ENCODE results near the gene ULBP1. TPM values are rescaled to one million over a fixed set of nuclear protein-coding genes. Genes with fewer than 3 reads are reported as not detected.
"Not testable (repeated sequence)": the region's sequence is repeated elsewhere in the genome, so short reads cannot be mapped to it uniquely, and the experiment has no call there.

Gene ULBP1
- total RNA-seq, 8 experiments from 2014 or later, result 1.7 to 12.2 (median 4.4) TPM

DNA sequence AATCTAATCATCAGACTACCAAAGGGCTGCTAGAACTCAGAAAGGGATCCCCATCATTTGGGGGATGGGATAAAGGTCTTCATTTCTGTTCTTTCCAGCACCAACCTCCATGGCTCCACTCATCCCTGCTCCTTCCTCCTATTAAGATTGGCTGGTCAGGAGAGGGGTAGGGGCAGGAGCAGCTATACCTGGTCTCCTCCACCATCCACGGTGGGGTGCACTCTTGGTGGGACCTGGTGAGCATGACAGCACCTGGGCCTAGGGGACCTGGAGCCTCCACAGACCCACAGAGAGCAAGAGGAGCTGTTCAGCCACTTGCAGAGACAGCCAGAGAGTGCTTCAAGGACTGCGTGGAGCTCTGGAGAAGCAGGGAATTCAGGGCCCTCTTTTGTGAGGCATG is 28.1 kb upstream of the ULBP1 start:
- peaks cover 4 to 10% of the 10 kb centered on the region in 2 donors for H3K4me1 ChIP-seq (replicated peaks in 1 of 2)
- H3K4me3 ChIP-seq, result no peak overlapping the region
- 0 to 33% (median 20%) methylated on average over 1 of the region's 2 CpGs; no CpG with 5 or more reads in 7 of the 10 experiments for WGBS, 10 experiments
- ATAC-seq (replicated peaks in 6 of 8), result peak in 1 of 8 experiments; percentile 8
- no peak overlapping the region for H3K27ac ChIP-seq
- in situ Hi-C loops (cut with MboI; ENCODE audit: low pct_unique_long_range_greater_than_20kb in 2 of 9, low sequenced_read_pairs in 9 of 9, unreplicated experiment in 9 of 9), result loop anchor here in 1 of 9 experiments (10.0 to 25.0 kb wide), 2 partner anchors 79 to 877 kb away; no protein-coding TSS in a partner anchor

DNA sequence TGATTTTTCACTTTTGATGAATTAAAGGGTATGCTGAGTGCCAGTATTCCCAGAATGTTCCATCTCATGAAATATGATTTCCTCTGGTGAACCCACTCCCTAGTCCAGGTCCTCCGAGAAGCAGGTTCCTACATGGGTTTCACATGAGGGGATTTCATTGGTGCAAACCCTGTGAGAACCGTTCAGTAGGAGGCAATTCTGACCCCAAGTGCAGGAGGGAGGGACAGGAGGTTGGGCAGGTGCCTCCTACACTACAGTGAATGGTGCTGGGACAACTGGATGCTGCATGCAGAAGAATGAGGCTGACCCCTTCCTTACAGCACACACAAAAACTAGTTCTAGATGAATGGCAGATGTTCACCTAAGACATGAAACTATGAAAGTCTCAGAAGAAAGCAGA is 27.0 kb upstream of the ULBP1 start:
- WGBS, 10 experiments, result 0 to 100% (median 18%) methylated on average over 1 to 2 of the region's 2 CpGs; no CpG with 5 or more reads in 4 of the 10 experiments
- no peak overlapping the region for H3K4me3 ChIP-seq
- no peak overlapping the region for H3K27ac ChIP-seq
- no peak for ATAC-seq (replicated peaks in 6 of 8)
- in situ Hi-C loops (cut with MboI; ENCODE audit: low pct_unique_long_range_greater_than_20kb in 2 of 9, low sequenced_read_pairs in 9 of 9, unreplicated experiment in 9 of 9), result loop anchor here in 1 of 9 experiments (10.0 to 25.0 kb wide), 2 partner anchors 78 to 876 kb away; no protein-coding TSS in a partner anchor
- peaks cover 4 to 10% of the 10 kb centered on the region in 2 donors for H3K4me1 ChIP-seq (replicated peaks in 1 of 2)

DNA sequence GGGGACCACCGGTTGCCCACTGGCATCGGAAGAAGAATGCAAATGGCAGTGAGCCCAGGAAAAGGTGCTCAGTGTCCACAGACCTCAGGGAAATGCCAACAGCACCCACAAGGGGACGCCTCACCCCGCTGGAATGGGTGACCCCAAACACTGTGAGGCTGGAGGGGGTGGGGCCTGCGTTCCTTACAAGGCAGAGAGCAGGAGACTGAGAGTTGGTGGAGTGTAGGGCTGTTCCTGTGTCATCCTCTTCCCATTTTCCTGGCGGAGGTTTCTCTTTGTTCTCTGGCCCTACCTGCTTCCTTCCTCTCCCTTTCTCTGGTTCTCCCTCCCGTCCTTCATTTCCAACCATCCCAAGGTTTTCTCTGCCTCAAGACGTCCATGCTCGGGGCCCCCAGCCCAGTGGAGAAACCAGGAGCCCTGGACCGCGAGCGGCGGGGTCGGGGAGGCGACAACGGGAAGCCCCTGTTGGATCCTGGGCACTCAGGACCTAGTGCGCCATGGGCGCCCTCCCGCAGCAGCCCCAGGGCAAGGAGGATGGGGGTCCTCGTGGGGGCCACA is 25.7 kb upstream of the ULBP1 start:
- H3K4me3 ChIP-seq, result peak overlapping the region in 1 of 5 donors; percentile 31
- WGBS, 10 experiments, result 0% methylated on average over 1 of the region's 20 CpGs; no CpG with 5 or more reads in 9 of the 10 experiments
- peak in 7 of 8 experiments; percentile 5 to 35 (median 21) for ATAC-seq (replicated peaks in 6 of 8)
- not testable (repeated sequence) for H3K27ac ChIP-seq
- H3K4me1 ChIP-seq (replicated peaks in 1 of 2), result peaks cover 4 to 14% of the 10 kb centered on the region in 2 donors
- in situ Hi-C loops (cut with MboI; ENCODE audit: low pct_unique_long_range_greater_than_20kb in 2 of 9, low sequenced_read_pairs in 9 of 9, unreplicated experiment in 9 of 9), result loop anchor here in 1 of 9 experiments (10.0 to 25.0 kb wide), 2 partner anchors 77 to 874 kb away; no protein-coding TSS in a partner anchor

DNA sequence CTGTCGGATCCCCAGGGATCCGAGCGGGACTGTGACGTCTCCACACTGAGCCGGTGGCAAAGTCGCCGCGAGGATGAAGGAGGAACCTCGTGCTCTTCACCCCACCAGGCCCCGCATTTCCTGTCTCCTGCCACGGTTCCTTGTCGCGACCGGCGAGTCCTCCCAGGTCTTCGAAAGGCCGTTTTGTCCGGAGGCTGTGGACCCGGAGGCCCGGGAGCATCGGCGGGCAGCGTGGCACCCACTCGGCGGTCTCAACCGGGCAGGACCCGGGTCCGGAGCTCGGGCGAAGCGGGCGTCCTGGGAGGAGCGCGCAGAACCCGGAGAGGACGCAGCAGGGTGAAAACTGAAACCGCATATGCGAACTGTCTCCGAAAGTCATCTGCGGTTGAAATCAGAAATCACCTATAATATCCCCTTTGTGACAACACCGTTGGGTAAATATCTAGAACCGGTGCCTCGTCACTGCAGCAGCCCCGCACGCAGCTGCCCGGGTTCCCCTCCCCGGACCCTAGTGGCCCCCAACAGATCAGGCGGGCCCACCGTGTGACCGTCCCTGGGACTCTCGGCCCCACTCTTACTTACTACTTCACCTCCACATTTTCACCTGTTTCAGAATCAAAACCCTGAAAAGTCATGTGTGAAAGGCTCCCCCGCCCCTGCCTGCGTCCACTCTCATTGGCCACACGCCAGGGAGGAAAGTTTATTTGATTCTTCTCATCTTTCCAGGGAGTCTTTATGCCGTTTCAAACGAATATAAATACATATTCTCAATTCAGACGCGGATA is 25.0 kb upstream of the ULBP1 start:
- Histone ChIP-seq H3K4me1 (replicated peaks in 1 of 2) (peaks cover 4 to 14% of the 10 kb centered on the region in 2 donors), H3K4me3 (peak overlapping the region in 3 of 5 donors; percentile 10 to 31 (median 12)), H3K27ac (no peak overlapping the region)
- in situ Hi-C loops (cut with MboI; ENCODE audit: low pct_unique_long_range_greater_than_20kb in 2 of 9, low sequenced_read_pairs in 9 of 9, unreplicated experiment in 9 of 9), result loop anchor here in 1 of 9 experiments (10.0 to 25.0 kb wide), 2 partner anchors 76 to 874 kb away; no protein-coding TSS in a partner anchor
- WGBS, 10 experiments, result 0 to 17% (median 4%) methylated on average over 2 to 14 of the region's 58 CpGs; no CpG with 5 or more reads in 1 of the 10 experiments
- ATAC-seq (replicated peaks in 6 of 8), result peak in 2 of 8 experiments; percentile 0 to 2

DNA sequence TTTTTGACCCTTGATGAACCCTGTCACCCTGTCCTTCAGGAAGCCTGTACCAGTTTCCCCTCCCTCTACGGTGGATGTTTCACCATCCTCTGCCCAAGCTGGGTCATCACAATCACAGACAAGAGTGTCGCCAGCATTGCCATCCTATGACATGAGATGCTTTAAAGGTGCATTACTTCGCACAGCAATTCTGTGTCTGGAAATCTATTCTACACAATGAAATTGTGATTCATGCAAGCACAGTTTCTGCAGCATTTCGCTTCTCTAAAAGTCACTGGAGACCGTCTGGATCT is 24.4 kb upstream of the ULBP1 start:
- H3K4me1 ChIP-seq (replicated peaks in 1 of 2), result peaks cover 4 to 14% of the 10 kb centered on the region in 2 donors
- H3K4me3 ChIP-seq, result no peak overlapping the region
- H3K27ac ChIP-seq, result no peak overlapping the region
- ATAC-seq (replicated peaks in 6 of 8), result no peak
- in situ Hi-C loops (cut with MboI; ENCODE audit: low pct_unique_long_range_greater_than_20kb in 2 of 9, low sequenced_read_pairs in 9 of 9, unreplicated experiment in 9 of 9), result loop anchor here in 1 of 9 experiments (10.0 to 25.0 kb wide), 2 partner anchors 75 to 873 kb away; no protein-coding TSS in a partner anchor
- 8 to 79% (median 39%) methylated on average over 1 to 4 of the region's 5 CpGs for WGBS, 10 experiments

DNA sequence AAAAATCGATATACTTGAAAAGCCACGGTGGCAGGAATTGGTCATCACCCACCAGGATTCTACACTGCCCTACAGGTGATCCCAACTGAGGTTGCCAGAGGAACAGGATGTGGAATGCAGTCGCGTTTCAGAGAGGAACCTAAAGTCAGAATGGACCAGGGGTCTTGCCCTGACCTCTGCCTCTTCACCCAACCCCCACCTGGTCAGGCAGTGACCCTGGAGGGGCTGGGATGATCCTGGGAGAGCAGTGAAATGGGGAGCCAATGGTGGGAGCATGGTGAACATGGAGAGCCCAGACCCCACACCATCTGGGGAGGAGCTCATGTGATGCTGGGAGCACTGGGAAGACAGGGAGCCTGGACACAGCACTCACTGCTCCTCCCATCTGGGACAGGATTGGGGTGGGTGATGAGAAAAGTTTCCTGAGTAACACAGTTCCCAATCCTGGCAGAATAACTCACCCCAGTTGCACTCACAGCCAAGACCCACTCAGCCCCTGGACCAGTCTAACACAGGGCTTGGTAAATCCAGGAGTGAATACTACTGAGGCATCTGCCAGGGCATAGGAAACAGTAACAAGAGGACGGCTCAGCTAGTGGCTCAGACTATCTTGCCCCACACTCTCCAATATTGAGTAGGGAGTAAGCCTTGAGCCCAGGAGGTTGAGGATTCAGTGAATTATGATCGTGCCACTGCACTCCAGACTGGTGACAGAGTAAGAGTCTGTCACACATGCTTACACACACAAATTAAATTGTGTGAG is 23.7 kb upstream of the ULBP1 start:
- Histone ChIP-seq H3K4me1 (replicated peaks in 1 of 2) (peaks cover 4 to 14% of the 10 kb centered on the region in 2 donors), H3K27ac (no peak overlapping the region), H3K4me3 (no peak overlapping the region)
- in situ Hi-C loops (cut with MboI; ENCODE audit: low pct_unique_long_range_greater_than_20kb in 2 of 9, low sequenced_read_pairs in 9 of 9, unreplicated experiment in 9 of 9), result loop anchor here in 1 of 9 experiments (10.0 to 25.0 kb wide), 2 partner anchors 75 to 872 kb away; no protein-coding TSS in a partner anchor
- 0 to 51% (median 18%) methylated on average over 1 to 5 of the region's 6 CpGs; no CpG with 5 or more reads in 3 of the 10 experiments for WGBS, 10 experiments
- no peak for ATAC-seq (replicated peaks in 6 of 8)

DNA sequence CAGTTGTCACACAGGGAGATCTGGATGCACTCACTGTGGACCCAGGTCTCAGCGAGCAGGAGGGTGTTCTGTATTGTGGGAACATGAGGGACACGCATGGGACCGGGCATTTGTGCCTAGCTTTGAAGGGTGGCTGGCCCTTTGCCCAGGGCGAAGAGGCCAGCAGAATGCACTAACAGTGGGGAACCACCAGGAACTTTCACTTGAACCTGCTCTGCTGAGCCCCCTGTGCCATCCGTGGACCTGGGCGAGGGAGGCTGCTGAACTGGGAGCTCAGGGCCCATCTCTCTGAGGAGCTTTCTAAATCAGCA is 23.1 kb upstream of the ULBP1 start:
- Histone ChIP-seq H3K27ac (no peak overlapping the region), H3K4me3 (no peak overlapping the region), H3K4me1 (replicated peaks in 1 of 2) (peaks cover 4 to 14% of the 10 kb centered on the region in 2 donors)
- no peak for ATAC-seq (replicated peaks in 6 of 8)
- in situ Hi-C loops (cut with MboI; ENCODE audit: low pct_unique_long_range_greater_than_20kb in 2 of 9, low sequenced_read_pairs in 9 of 9, unreplicated experiment in 9 of 9), result loop anchor here in 1 of 9 experiments (25.0 kb wide), 1 partner anchor 872 kb away; no protein-coding TSS in a partner anchor
- WGBS, 10 experiments, result 0 to 60% (median 21%) methylated on average over 1 to 3 of the region's 6 CpGs; no CpG with 5 or more reads in 5 of the 10 experiments

DNA sequence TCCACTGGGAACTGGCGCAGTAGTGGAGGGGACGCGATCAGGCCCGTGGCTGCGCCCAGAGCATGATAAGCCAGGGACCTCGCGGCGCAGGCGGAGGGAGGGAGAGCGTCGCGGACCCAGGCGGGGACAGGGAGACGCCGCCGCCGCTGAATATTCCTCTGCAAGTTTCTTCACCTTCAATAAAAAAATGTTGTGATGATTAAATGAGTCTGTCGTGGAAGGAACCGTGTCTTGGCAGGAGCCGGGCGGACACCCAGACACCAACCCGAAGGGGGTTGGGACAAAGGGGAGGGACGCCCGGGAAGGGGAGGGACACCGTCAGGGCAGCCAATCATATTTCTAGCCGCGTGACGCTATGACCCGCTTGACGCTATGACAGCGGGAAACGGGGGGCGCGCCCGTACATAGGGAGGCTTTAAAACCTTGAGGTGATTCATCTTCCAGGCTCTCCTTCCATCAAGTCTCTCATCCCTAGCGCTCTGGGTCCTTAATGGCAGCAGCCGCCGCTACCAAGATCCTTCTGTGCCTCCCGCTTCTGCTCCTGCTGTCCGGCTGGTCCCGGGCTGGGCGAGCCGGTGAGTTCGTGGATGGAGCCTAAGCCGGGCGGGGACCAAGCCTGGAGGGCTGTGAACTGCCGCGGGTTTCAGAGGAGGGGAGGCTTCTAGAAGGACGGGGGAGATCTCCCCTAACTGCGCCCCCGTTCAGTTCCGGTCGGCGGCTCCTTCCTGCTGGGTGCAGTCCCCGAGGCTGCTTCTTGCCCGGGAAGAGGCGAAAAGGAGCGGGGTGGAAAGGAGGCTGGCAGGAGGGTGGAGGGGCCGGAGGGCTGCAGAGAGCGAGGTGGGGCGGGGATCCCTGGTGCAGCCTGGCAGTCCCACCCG is 21.9 kb upstream of the ULBP1 start, which contains the start of gene ULBP2:
ULBP2 (plus strand) TSS at position 432 of the 878 bp plus-strand sequence; CDS start at position 491, 59 bp downstream.
- ATAC-seq (replicated peaks in 6 of 8), result peak; percentile 83 to 97 (median 94)
- Histone ChIP-seq H3K4me1 (replicated peaks in 1 of 2) (peaks cover 4 to 14% of the 10 kb centered on the region in 2 donors), H3K4me3 (peak within 1 kb of the TSS; percentile 38 to 74 (median 44)), H3K27ac (no peak within 1 kb of the TSS)
- in situ Hi-C loops (cut with MboI; ENCODE audit: low pct_unique_long_range_greater_than_20kb in 2 of 9, low sequenced_read_pairs in 9 of 9, unreplicated experiment in 9 of 9), result loop anchor here in 1 of 9 experiments (25.0 kb wide), 1 partner anchor 870 kb away; no protein-coding TSS in a partner anchor
- 0% methylated on average over 1 to 10 of the region's 62 CpGs; no CpG with 5 or more reads in 8 of the 10 experiments for WGBS, 10 experiments

DNA sequence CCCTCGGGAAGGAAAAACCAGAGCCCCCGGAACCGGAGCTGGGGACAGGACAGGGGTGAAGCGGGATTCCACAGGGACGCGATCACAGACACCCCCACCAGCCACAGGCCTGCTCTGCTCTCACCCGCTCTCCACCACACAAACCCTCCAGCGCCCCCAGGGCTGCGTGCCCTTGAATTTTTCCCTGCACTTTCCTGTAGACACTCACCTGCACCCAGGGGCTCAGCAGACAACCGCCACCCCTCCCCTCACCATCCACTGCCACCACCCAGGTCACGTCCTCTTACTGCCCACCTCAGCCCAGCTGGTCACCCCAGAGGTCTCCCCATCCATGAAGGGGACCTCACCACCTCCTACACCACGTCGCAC is 21.3 kb upstream of the ULBP1 start:
- ATAC-seq (replicated peaks in 6 of 8), result peak in 3 of 8 experiments; percentile 4 to 24 (median 13)
- Histone ChIP-seq H3K4me3 (peak overlapping the region; percentile 38 to 74 (median 44)), H3K27ac (no peak overlapping the region), H3K4me1 (replicated peaks in 1 of 2) (peaks cover 4 to 14% of the 10 kb centered on the region in 2 donors)
- in situ Hi-C loops (cut with MboI; ENCODE audit: low pct_unique_long_range_greater_than_20kb in 2 of 9, low sequenced_read_pairs in 9 of 9, unreplicated experiment in 9 of 9), result loop anchor here in 1 of 9 experiments (25.0 kb wide), 1 partner anchor 870 kb away; no protein-coding TSS in a partner anchor
- 0% methylated on average over 1 of the region's 13 CpGs; no CpG with 5 or more reads in 7 of the 10 experiments for WGBS, 10 experiments

DNA sequence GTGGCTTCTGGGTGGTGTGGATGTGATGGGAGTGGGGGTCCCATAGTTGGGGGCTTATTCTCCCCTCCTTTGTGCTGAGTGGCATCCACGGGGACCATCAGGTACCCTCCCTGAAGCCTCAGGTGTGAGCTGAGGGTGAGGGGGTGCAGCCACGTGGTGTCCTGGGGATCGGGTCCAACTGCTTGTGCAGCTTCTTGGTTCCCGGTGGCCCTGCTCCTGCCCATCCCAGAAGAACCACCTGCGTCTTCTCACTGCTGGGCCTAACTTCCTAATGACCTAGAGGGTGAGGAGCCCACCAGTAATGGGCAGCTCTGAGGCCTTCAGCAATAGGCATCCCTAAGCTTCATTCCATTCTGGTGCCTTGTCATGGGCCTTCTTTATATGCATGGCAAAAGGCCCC is 20.4 kb upstream of the ULBP1 start:
- H3K4me1 ChIP-seq (replicated peaks in 1 of 2), result peaks cover 4 to 13% of the 10 kb centered on the region in 2 donors
- H3K4me3 ChIP-seq; H3K27ac ChIP-seq; ATAC-seq (replicated peaks in 6 of 8): not testable (repeated sequence)
- in situ Hi-C loops (cut with MboI; ENCODE audit: low pct_unique_long_range_greater_than_20kb in 2 of 9, low sequenced_read_pairs in 9 of 9, unreplicated experiment in 9 of 9), result loop anchor here in 1 of 9 experiments (25.0 kb wide), 1 partner anchor 869 kb away; no protein-coding TSS in a partner anchor
- no CpG with 5 or more reads among the region's 5 CpGs for WGBS, 10 experiments

DNA sequence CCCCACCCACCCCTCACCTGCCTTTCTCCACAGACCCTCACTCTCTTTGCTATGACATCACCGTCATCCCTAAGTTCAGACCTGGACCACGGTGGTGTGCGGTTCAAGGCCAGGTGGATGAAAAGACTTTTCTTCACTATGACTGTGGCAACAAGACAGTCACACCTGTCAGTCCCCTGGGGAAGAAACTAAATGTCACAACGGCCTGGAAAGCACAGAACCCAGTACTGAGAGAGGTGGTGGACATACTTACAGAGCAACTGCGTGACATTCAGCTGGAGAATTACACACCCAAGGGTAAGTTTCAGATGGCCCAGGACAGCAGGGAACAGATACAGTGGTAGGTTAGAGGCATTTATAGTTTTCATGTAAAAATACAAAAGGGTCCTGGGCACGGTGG is 18.5 kb upstream of the ULBP1 start:
- 67% methylated on average over 1 of the region's 6 CpGs; no CpG with 5 or more reads in 9 of the 10 experiments for WGBS, 10 experiments
- not testable (repeated sequence) for H3K4me1 ChIP-seq (replicated peaks in 1 of 2); H3K4me3 ChIP-seq; ATAC-seq (replicated peaks in 6 of 8); H3K27ac ChIP-seq
- in situ Hi-C loops (cut with MboI; ENCODE audit: low pct_unique_long_range_greater_than_20kb in 2 of 9, low sequenced_read_pairs in 9 of 9, unreplicated experiment in 9 of 9), result loop anchor here in 1 of 9 experiments (25.0 kb wide), 1 partner anchor 867 kb away; no protein-coding TSS in a partner anchor
